DLD1 (cell line): Measurements from ENCODE around the gene PRPF40B.

Experiments
- in situ Hi-C: cut with HindIII; loops from 2 replicates; pipeline ENCODE4 v1.10.0; 2017; ENCODE audit warnings: low sequenced_read_pairs

The PRPF40B gene

GRCh38 chr12:49654715-49655114, 31.4 kb downstream of the PRPF40B start:
- in situ Hi-C loops: no loop called here

GRCh38 chr12:49655595-49656236, 32.4 kb downstream of the PRPF40B start:
- in situ Hi-C loops: no loop called here

- in situ Hi-C loops: no loop called here
Observed at GRCh38 chr12:49658276-49658675, 34.9 kb downstream of the PRPF40B start.

GRCh38 chr12:49659753-49660152, 36.4 kb downstream of the PRPF40B start:
- in situ Hi-C loops: no loop called here

- in situ Hi-C loops: no loop called here
Observed at GRCh38 chr12:49661191-49661590, 37.8 kb downstream of the PRPF40B start.

- in situ Hi-C loops: no loop called here
Observed at GRCh38 chr12:49661746-49662145, 38.4 kb downstream of the PRPF40B start.

GRCh38 chr12:49662998-49663843, 39.9 kb downstream of the PRPF40B start:
- in situ Hi-C loops: no loop called here

- in situ Hi-C loops: no loop called here
Observed at GRCh38 chr12:49664167-49664566, 40.8 kb downstream of the PRPF40B start.

- in situ Hi-C loops: no loop called here
Observed at GRCh38 chr12:49664591-49665239, 41.4 kb downstream of the PRPF40B start.

GRCh38 chr12:49665384-49665783, 42.0 kb downstream of the PRPF40B start:
- in situ Hi-C loops: no loop called here

GRCh38 chr12:49666176-49666575, 42.8 kb downstream of the PRPF40B start:
- in situ Hi-C loops: no loop called here

GRCh38 chr12:49667325-49668090, 44.1 kb downstream of the PRPF40B start:
- in situ Hi-C loops: no loop called here

- in situ Hi-C loops: no loop called here
Observed at GRCh38 chr12:49669796-49670195, 46.4 kb downstream of the PRPF40B start.

GRCh38 chr12:49671031-49671765, 47.8 kb downstream of the PRPF40B start:
- in situ Hi-C loops: no loop called here

GRCh38 chr12:49672301-49673217, 49.2 kb downstream of the PRPF40B start:
- in situ Hi-C loops: no loop called here

GRCh38 chr12:49673446-49674317, 50.3 kb downstream of the PRPF40B start:
- in situ Hi-C loops: no loop called here

GRCh38 chr12:49674318-49674981, 51.1 kb downstream of the PRPF40B start:
- in situ Hi-C loops: no loop called here

- in situ Hi-C loops: no loop called here
Observed at GRCh38 chr12:49675137-49675536, 51.8 kb downstream of the PRPF40B start.
